Activated CD8-positive, alpha-beta T cell treated with anti-CD3 and anti-CD28 coated beads, Interleukin-2, amount 10 ng/mL, durations not matched to agents 7 days and 5 days (primary cell): ENCODE measurements around the gene ANKRD9. TPM values are rescaled to one million over a fixed set of nuclear protein-coding genes. Genes with fewer than 3 reads are reported as not detected.
"Not testable (repeated sequence)": the region's sequence is repeated elsewhere in the genome, so short reads cannot be mapped to it uniquely, and the experiment has no call there.

ENCODE experiments used
- ATAC-seq: fragments of 150-1000 bp; cut with Tn5 transposase; one replicate; pipeline ENCODE4 v1.10.0; 2021; ENCODE audit warnings: moderate library complexity
- CTCF ChIA-PET: fragments of 350-600 bp; sonication (Branson Sonifier 250); formaldehyde crosslinking; loops from one replicate; lab custom pipeline; 2021; ENCODE audit warnings: antibody characterized with exemption; lab: Charles Lee
- POLR2A ChIA-PET: fragments of 350-600 bp; sonication (Branson Sonifier 250); formaldehyde crosslinking; loops from one replicate; lab custom pipeline; 2021; ENCODE audit warnings: antibody characterized with exemption; lab: Charles Lee
- DNase-seq: peaks from one replicate; pipeline ENCODE4 v3.0.0-alpha.2; 2020
- H3K27ac Mint-ChIP-seq: one replicate; pipeline ENCODE4 v1.8.0; 2021; ENCODE audit warnings: mild to moderate bottlenecking, mixed read lengths
- H3K27me3 Mint-ChIP-seq: one replicate; pipeline ENCODE4 v1.8.0; 2021; ENCODE audit warnings: low read depth, mixed read lengths
- H3K36me3 Mint-ChIP-seq: one replicate; pipeline ENCODE4 v1.8.0; 2021; ENCODE audit warnings: low read depth, mixed read lengths
- H3K4me1 Mint-ChIP-seq: one replicate; pipeline ENCODE4 v1.8.0; 2021; ENCODE audit warnings: low read depth, mixed read lengths
- H3K4me3 Mint-ChIP-seq: one replicate; pipeline ENCODE4 v1.8.0; 2021; ENCODE audit warnings: mild to moderate bottlenecking, mixed read lengths
- H3K9me3 Mint-ChIP-seq: one replicate; pipeline ENCODE4 v1.8.0; 2022; ENCODE audit warnings: mixed read lengths; ENCODE audit not compliant: insufficient read depth
- total RNA-seq, 2 experiments: library from RNA; stranded (reverse); gene quantifications; one replicate each; pipeline ENCODE4 v1.2.3, GENCODE V29; 2021

Gene ANKRD9
- total RNA-seq, 2 experiments from 2014 or later, result 9.7 to 10.0 TPM

DNA sequence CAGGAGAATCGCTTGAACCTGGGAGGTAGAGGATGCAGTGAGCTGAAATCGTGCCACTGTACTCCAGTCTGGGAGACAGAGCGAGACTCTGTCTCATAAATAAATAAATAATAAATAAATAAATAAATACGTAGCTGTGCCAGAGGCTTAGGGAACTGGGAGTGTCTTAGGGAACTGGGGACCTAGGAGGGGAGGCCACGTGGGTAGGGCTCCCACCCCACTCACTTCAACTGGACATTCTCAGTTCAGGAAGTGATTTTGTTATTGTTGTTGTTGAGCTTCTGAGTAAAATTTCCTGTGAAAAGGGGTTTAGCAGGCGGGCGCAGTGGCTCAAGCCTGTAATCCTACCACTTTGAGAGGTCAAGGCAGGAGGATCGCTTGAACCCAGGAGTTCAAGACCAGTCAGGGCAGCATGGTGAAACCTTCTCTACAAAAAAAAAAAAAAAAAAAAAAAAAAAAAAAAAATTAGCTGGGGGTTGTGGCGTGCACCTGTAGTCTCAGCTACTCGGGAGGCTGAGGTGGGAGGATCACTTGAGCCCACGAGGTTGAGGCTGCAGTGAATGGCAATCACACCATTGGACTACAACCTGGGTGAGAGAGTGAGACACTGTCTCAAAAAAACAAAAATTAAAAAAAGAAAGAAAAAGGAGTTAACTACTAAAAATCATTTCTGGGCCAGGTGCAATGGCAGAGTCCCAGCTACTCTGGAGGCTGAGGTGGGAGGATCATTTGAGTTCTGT lies 19.0 kb upstream of the ANKRD9 start:
- Mint-ChIP-seq H3K4me3 (no peak overlapping the region), H3K4me1 (peaks cover 28% of the 10 kb centered on the region), H3K27ac (no peak overlapping the region), H3K9me3 (no peaks in the 10 kb centered on the region), H3K27me3 (no peaks in the 10 kb centered on the region), H3K36me3 (no peaks in the 10 kb centered on the region)
- ATAC-seq, result no peak
- POLR2A ChIA-PET, result no interaction called here
- DNase-seq, result no peak
- CTCF ChIA-PET, result interaction anchor here (0.9 to 1.5 kb wide), 2 partner anchors 9 to 66 kb away, joined by 3 to 4 read pairs; no protein-coding TSS in a partner anchor

DNA sequence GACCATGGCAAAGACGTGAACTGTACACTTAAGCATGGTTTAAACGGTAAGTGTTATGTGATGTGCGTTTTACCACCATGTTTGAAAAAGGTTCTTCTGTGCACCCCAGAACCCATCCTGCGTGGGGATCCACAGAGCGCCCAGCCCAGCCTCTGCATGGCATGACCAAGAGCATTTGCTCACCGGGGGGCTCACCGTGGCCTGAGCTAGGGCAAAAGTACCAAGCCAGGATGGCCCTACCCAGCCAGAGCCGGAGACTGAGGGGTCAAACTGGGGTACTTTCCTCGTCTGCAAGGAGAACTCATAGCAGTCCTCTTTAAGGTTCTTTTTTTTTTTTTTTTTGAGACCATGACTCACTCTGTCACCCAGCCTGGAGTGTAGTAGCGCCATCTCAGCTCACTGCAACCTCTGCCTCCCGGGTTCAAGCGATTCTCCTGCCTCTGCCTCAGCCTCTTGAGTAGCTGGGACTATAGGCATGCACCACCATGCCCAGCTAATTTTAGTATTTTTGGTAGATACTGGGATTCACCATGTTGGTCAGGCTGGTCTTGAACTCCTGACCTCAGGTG lies 16.4 kb upstream of the ANKRD9 start:
- H3K4me1 Mint-ChIP-seq, result peaks cover 37% of the 10 kb centered on the region
- CTCF ChIA-PET, result interaction anchor here (1.5 to 3.6 kb wide), 7 partner anchors 15 to 169 kb away, joined by 3 to 40 read pairs (median 16); partner anchors contain the start of gene ANKRD9
- ATAC-seq (no peak), DNase-seq (no peak)
- H3K27me3 Mint-ChIP-seq, result no peaks in the 10 kb centered on the region
- H3K36me3 Mint-ChIP-seq, result no peaks in the 10 kb centered on the region
- peak overlapping the region; percentile 84 for H3K4me3 Mint-ChIP-seq
- POLR2A ChIA-PET, result no interaction called here
- H3K9me3 Mint-ChIP-seq, result no peaks in the 10 kb centered on the region
- H3K27ac Mint-ChIP-seq, result peak overlapping the region; percentile 95

DNA sequence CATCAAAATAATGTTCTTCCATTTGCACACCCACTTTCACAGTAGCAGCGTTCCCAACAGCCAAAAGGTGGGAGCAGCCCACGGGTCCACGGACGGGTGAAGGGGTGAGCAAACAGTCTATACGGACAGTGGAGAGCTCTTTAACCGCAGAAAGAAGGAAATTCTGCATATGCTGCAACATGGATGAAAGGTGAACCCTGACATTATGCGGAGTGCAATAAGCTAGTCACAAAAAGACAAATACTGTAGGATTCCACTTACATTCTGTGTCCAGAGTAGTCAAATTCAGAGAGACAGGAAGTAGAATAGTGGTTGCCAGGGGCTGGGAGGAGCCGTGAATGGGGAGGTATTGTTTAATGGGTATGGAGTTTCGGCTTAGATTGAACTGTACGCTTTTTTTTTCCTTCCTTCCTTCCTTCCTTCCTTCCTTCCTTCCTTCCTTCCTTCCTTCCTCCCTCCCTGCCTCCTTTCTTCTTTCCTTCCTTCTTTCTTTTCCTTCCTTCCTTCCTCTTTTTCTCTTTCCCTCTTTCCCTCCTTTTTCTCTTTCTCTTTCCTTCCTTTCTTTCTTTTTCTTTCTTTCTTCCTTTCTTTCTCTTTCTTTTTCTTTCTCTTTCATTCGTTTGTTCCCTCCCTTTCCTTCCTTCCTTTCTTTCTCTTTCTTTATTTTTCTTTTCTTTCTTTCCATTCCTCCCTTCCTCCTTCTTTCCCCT lies 15.8 kb upstream of the ANKRD9 start:
- H3K4me3 Mint-ChIP-seq, result peak overlapping the region; percentile 84
- no peaks in the 10 kb centered on the region for H3K36me3 Mint-ChIP-seq
- peaks cover 33% of the 10 kb centered on the region for H3K4me1 Mint-ChIP-seq
- DNase-seq (peak; percentile 67), ATAC-seq (peak; percentile 27)
- H3K9me3 Mint-ChIP-seq, result no peaks in the 10 kb centered on the region
- ChIA-PET CTCF (interaction anchor here (0.7 to 3.6 kb wide), 35 partner anchors 8 to 524 kb away, joined by 3 to 40 read pairs (median 4); partner anchors contain the start of gene ANKRD9), POLR2A (interaction anchor here (1.3 kb wide), 1 partner anchor 66 kb away, joined by 6 read pairs; no protein-coding TSS in a partner anchor)
- H3K27ac Mint-ChIP-seq, result peak overlapping the region; percentile 95
- no peaks in the 10 kb centered on the region for H3K27me3 Mint-ChIP-seq

DNA sequence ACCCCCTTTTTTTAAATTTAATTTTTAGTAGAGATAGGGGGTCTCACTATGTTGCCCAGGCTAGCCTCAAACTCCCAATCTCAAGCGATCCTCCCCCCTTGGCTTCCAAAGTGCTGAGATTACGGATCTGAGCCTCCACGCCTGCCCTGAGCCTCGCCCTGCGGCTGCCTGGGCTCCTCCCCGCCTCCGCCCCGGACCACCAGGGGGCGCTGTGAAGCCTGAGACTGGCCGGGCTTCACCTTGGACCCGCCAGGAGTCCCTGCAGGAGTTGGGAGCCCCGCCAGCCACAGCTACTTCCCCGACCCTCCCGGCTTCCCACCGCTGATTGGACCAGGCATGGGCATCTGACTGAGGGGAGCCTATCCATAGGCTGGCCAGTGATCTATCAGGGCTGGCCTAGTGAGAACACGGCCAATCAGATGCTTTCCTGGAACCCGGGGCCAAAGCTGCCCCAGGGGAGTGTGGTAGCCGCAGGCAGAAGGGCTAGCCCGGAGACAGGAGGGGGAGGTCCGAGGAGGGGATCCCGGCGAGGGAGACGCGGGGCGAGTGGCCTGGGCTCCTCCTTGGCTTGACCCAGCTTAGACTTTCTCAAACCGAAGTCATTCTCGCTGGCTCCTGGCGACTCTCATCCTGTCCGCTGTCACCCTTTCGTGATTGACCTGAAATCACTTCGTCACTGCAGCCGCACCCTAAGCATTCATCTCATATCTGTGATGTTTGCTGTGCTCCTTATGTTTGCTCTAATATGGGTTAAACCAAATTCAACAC lies 15.1 kb upstream of the ANKRD9 start:
- ATAC-seq (peak; percentile 99), DNase-seq (peak; percentile 98)
- peak overlapping the region; percentile 95 for H3K27ac Mint-ChIP-seq
- H3K4me3 Mint-ChIP-seq, result peak overlapping the region; percentile 84
- H3K27me3 Mint-ChIP-seq, result no peaks in the 10 kb centered on the region
- no peaks in the 10 kb centered on the region for H3K9me3 Mint-ChIP-seq
- POLR2A ChIA-PET, result interaction anchor here (1.3 kb wide), 1 partner anchor 66 kb away, joined by 6 read pairs; no protein-coding TSS in a partner anchor
- no peaks in the 10 kb centered on the region for H3K36me3 Mint-ChIP-seq
- CTCF ChIA-PET, result interaction anchor here (0.7 to 3.6 kb wide), 37 partner anchors 9 to 523 kb away, joined by 3 to 40 read pairs (median 4); partner anchors contain the start of gene ANKRD9
- H3K4me1 Mint-ChIP-seq, result peaks cover 33% of the 10 kb centered on the region

DNA sequence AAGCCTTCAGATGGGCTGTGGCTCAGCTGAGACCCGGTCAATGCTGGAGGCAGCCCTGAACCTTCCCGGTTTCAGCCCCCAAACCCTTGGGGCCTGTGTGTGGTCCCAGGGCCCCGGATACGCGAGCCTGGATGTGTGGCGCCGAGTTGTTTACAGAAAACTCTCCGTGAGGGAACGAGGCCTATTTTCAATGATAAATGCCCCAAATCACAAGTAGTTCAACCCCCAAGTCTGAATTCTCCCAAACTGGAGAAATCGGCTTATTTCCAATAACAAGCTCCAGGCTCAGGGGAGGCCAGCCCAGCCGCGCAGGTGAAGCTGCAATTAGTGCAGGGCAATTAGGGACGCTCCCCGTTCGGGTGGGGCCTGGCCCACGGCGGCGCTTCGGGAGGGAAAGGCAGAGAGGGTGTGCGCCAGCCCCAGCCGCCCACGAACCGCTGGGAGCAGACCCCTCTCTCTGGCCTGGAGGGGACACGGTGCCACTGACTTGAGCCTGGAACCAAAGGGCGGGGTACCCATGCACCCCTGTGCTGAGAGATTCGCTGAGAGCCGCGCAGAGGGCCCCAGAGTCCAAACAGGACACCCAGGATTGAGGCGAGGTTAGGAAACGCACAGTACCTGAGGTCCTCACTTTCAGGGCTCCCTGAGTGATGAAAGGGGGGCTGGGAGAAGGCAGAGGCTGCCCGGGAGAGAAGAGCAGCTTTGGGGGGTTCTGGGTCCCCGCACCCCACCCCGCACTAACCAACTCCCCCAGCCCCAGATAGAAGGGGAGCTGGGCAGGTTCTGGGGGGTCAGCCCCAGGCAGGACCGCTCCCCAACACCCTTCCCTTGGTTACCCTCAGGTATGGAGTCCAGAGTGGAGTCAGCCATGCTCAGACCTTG lies 14.2 kb upstream of the ANKRD9 start:
- ATAC-seq (no peak), DNase-seq (no peak)
- Mint-ChIP-seq H3K27ac (peak overlapping the region; percentile 55), H3K9me3 (no peaks in the 10 kb centered on the region), H3K27me3 (no peaks in the 10 kb centered on the region), H3K4me1 (peaks cover 33% of the 10 kb centered on the region), H3K4me3 (peak overlapping the region; percentile 52), H3K36me3 (no peaks in the 10 kb centered on the region)
- ChIA-PET POLR2A (interaction anchor here (0.8 to 1.3 kb wide), 2 partner anchors 67 to 256 kb away, joined by 3 to 6 read pairs; no protein-coding TSS in a partner anchor), CTCF (interaction anchor here (0.8 to 3.6 kb wide), 22 partner anchors 12 to 522 kb away, joined by 3 to 40 read pairs (median 4); partner anchors contain the start of gene ANKRD9)

DNA sequence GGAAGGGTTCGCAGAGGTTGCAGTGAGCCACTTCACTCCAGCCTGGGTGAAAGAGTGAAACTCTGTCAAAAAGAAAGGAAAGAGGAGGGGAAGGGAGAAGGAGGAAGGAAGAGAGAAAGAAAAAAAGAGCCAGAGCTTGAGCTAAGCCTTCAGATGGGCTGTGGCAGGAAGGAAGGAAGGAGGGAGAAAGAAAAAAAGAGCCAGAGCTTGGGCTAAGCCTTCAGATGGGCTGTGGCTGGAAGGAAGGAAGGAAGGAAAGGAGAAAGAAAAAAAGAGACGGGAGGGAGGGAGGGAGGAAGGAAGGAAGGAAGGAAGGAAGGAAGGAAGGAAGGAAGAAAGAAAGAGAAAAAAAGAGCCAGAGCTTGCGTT lies 13.6 kb upstream of the ANKRD9 start:
- Mint-ChIP-seq H3K4me1 (peaks cover 33% of the 10 kb centered on the region), H3K27ac (peak overlapping the region; percentile 75), H3K36me3 (no peaks in the 10 kb centered on the region), H3K27me3 (peaks cover 5% of the 10 kb centered on the region), H3K4me3 (peak overlapping the region; percentile 52), H3K9me3 (no peaks in the 10 kb centered on the region)
- ChIA-PET POLR2A (interaction anchor here (0.8 kb wide), 1 partner anchor 257 kb away, joined by 3 read pairs; no protein-coding TSS in a partner anchor), CTCF (interaction anchor here (1.1 to 3.6 kb wide), 6 partner anchors 13 to 84 kb away, joined by 3 to 40 read pairs (median 10); partner anchors contain the start of gene ANKRD9)
- DNase-seq (no peak), ATAC-seq (no peak)

DNA sequence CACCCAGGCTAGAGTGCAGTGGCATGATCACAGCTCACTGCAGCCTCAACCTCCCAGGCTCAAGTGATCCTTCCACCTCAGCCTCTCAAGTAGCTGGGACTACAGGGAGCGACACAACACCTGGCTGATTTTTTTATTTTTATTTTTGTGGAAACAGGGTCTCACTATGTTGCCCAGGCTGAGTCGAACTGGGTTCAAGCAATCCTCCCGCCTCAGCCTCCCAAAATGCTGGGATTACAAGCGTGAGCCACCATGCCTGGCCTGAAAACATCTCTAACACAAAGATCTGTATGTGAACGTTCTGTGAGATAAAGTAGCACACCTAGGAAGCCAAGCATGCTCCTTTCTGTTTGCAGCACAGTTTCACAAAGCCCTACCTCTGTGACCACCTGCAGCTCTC lies 10.1 kb upstream of the ANKRD9 start:
- H3K27ac Mint-ChIP-seq, H3K4me3 Mint-ChIP-seq, H3K9me3 Mint-ChIP-seq, ATAC-seq, POLR2A ChIA-PET, DNase-seq, H3K36me3 Mint-ChIP-seq: not testable (repeated sequence)
- CTCF ChIA-PET, result interaction anchor here (0.6 to 2.5 kb wide), 2 partner anchors 185 to 201 kb away, joined by 3 to 10 read pairs; partner anchors contain the start of gene ZNF839
- peaks cover 15% of the 10 kb centered on the region for H3K27me3 Mint-ChIP-seq
- H3K4me1 Mint-ChIP-seq, result peaks cover 26% of the 10 kb centered on the region

DNA sequence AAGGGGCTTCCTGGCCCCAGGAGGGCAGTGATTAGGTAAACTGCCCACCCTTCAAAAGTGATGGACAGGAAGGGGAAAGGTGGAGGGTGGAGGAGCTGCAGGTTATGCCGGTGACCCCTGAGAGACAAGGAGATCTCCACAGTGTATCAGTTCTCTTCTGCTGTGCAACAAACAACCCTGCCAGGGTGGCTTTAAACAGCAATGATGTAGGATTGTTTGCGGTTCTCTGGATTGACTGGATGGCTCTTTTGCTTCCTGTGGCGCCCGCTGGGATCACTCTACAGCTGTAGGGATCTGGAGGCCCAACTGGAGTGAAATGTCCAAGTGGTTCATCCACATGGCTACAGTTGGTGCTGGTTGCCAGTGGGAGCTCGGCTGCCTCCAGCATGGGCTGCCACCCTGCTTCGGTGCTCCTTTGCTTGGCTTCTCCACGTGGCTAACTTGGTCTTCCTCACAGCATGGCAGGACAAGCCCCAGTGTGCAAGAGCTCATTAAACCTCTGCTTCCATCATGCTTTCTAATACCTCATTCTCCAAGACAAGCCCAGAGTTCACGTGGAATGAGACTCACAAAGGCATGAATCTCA lies 8.6 kb upstream of the ANKRD9 start:
- no peak overlapping the region for H3K27ac Mint-ChIP-seq
- H3K4me3 Mint-ChIP-seq, result peak overlapping the region; percentile 66
- no peaks in the 10 kb centered on the region for H3K36me3 Mint-ChIP-seq
- POLR2A ChIA-PET, result no interaction called here
- H3K27me3 Mint-ChIP-seq, result peaks cover 20% of the 10 kb centered on the region
- no peaks in the 10 kb centered on the region for H3K9me3 Mint-ChIP-seq
- peaks cover 14% of the 10 kb centered on the region for H3K4me1 Mint-ChIP-seq
- ATAC-seq (no peak), DNase-seq (no peak)
- CTCF ChIA-PET, result interaction anchor here (1.1 to 2.5 kb wide), 4 partner anchors 77 to 200 kb away, joined by 3 to 10 read pairs (median 5); partner anchors contain the start of gene ZNF839

DNA sequence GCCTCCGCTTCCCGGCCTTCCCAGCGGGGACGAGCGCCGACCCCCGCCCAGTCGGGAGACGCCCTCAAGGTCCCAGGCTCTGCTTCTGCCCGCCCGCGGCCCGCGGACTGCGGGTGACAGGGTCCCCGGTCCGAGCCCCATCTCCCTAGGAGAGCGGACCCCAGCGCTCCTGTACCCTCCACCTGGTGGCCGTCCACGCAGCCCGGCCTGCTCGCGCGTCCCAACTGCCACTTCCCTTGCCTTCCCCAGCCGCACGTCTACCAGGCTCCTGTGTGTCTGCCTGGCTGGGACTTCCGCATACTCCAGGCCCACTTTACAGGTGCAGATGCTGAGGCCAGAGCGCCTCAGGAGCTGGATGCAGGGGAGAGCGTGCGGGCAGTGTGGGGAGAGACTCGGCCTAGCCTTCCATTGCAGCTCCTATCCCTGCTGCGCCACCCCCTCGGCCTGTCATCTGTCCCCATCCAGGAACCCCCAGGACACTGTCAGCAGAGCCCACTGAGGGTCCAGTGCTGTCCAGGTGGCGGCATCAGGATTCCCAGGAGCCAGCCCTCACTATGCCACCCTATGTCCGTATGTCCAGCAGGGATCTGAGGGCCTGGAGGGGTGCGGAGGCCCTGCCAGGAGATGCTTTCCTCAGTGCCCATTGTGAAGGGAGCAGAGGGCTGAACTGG lies 8.0 kb upstream of the ANKRD9 start:
- Mint-ChIP-seq H3K36me3 (no peaks in the 10 kb centered on the region), H3K9me3 (no peaks in the 10 kb centered on the region), H3K27me3 (peaks cover 20% of the 10 kb centered on the region), H3K4me1 (peaks cover 8% of the 10 kb centered on the region), H3K4me3 (peak overlapping the region; percentile 66), H3K27ac (peak overlapping the region; percentile 57)
- POLR2A ChIA-PET, result no interaction called here
- CTCF ChIA-PET, result interaction anchor here (1.1 to 2.5 kb wide), 4 partner anchors 77 to 199 kb away, joined by 3 to 10 read pairs (median 5); partner anchors contain the start of gene ZNF839
- DNase-seq (no peak), ATAC-seq (no peak)
